DOHH2 (cell line): ENCODE results near the gene AADACL3.

Source experiments
- CTCF ChIP-seq: fragments of 200-600 bp; sonication (generic); IDR thresholded peaks from one replicate; pipeline ENCODE4 v1.5.1; 2014; ENCODE audit warnings: antibody characterized with exemption, mild to moderate bottlenecking, low read depth, low read length; ENCODE audit not compliant: poor library complexity, severe bottlenecking
- EZH2phosphoT487 ChIP-seq: fragments of 200-600 bp; sonication (generic); IDR thresholded peaks from 2 replicates; pipeline ENCODE4 v1.6.1; 2017; ENCODE audit warnings: borderline replicate concordance, mild to moderate bottlenecking, antibody characterized with exemption, low read length, moderate library complexity, mixed read lengths

- TF ChIP-seq CTCF: no peak
- no peak for TF ChIP-seq EZH2phosphoT487
Observed at GRCh38 chr1:12703821-12704451, 12.0 kb upstream of the AADACL3 start.
